VCaP (cell line): ENCODE measurements around the gene AMMECR1.

ENCODE experiments used
- H3K27ac ChIP-seq: fragments of 450-650 bp; 2 replicates; pipeline ENCODE4 v1.5.1; 2017
- CTCF ChIP-seq: fragments of 450-650 bp; conservative IDR thresholded peaks from 2 replicates; pipeline ENCODE4 v1.5.1; 2017; ENCODE audit warnings: mild to moderate bottlenecking, moderate library complexity

The AMMECR1 gene

GRCh38 chrX:110210417-110211139 lies 107.3 kb downstream of the AMMECR1 start:
- TF ChIP-seq CTCF = no peak
- no peak overlapping the region for H3K27ac ChIP-seq

- H3K27ac ChIP-seq = no peak overlapping the region
- no peak for TF ChIP-seq CTCF
These were observed 109.8 kb downstream of the AMMECR1 start for GRCh38 chrX:110208092-110208491.

GRCh38 chrX:110204986-110205385 lies 112.9 kb downstream of the AMMECR1 start:
- no peak for TF ChIP-seq CTCF
- H3K27ac ChIP-seq = no peak overlapping the region

GRCh38 chrX:110201799-110202198 lies 116.1 kb downstream of the AMMECR1 start:
- no peak overlapping the region for H3K27ac ChIP-seq
- TF ChIP-seq CTCF = no peak

GRCh38 chrX:110194977-110195376 lies 122.9 kb downstream of the AMMECR1 start:
- no peak for TF ChIP-seq CTCF
- peak overlapping the region; percentile 21; the same call in 1 of the 2 replicates for H3K27ac ChIP-seq

- no peak for TF ChIP-seq CTCF
- no peak overlapping the region for H3K27ac ChIP-seq
These were observed 125.4 kb downstream of the AMMECR1 start for GRCh38 chrX:110192516-110192915.

GRCh38 chrX:110188701-110189558 lies 129.0 kb downstream of the AMMECR1 start:
- H3K27ac ChIP-seq = no peak overlapping the region
- TF ChIP-seq CTCF = no peak
